SK-N-DZ (cell line): ENCODE data around the gene TMPRSS4.

Experiments used
- DNase-seq: peaks from one replicate; pipeline ENCODE4 v3.0.0-alpha.2; 2015; ENCODE audit warnings: low spot score

TMPRSS4 gene

DNA sequence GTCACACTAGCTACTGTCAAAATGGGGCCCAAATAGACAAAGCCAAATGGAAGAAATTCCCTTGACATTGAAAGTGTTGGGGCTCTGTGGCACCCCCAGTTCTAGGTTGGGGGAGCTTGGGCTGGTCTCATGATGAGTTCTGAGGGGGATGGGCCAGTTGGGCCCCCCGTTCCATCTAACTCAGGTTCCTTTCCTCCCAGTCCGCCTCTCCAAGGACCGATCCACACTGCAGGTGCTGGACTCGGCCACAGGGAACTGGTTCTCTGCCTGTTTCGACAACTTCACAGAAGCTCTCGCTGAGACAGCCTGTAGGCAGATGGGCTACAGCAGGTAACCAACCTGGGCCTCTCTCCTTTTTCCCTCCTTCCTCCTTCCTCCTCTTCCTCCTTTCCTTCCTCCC lies 27.6 kb downstream of the TMPRSS4 start:
- no peak for DNase-seq

GRCh38 chr11:118105657-118106305 lies 28.9 kb downstream of the TMPRSS4 start:
- no peak for DNase-seq

- no peak for DNase-seq
Observed at GRCh38 chr11:118106789-118107335, 30.0 kb downstream of the TMPRSS4 start.

GRCh38 chr11:118108513-118108912 lies 31.6 kb downstream of the TMPRSS4 start:
- DNase-seq = no peak

GRCh38 chr11:118109231-118109630 lies 32.4 kb downstream of the TMPRSS4 start:
- DNase-seq = no peak

GRCh38 chr11:118111019-118111743 lies 34.3 kb downstream of the TMPRSS4 start:
- no peak for DNase-seq

- no peak for DNase-seq
Observed at GRCh38 chr11:118111744-118112035, 34.8 kb downstream of the TMPRSS4 start.

DNA sequence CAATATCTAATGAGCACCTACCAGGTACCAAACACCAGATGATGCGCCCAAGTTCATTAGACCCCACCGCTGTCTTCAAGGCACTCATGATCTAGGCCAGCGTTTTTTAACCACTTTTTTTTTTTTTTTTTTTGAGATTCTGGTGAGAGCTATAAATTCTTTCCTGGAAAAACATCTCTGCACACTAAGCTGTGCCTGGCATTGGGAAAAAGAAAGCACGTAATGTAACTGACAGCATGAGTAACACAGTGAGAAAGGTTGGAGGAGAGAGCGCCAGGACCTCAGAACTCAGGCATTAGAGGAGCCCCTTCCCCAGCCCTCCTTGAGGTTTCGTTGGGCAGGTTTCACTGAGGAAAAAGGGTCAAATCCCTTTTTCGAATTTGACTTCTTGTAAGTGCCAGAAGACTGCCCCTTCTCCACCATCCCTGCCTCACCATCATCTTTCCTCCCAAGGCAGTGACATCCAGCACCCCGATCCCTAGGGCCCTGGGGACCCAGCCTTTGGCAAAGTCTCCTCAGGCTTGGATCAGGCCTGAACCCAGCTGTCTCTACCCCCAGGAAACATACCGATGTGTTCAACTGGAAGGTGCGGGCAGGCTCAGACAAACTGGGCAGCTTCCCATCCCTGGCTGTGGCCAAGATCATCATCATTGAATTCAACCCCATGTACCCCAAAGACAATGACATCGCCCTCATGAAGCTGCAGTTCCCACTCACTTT lies 36.0 kb downstream of the TMPRSS4 start:
- no peak for DNase-seq

DNA sequence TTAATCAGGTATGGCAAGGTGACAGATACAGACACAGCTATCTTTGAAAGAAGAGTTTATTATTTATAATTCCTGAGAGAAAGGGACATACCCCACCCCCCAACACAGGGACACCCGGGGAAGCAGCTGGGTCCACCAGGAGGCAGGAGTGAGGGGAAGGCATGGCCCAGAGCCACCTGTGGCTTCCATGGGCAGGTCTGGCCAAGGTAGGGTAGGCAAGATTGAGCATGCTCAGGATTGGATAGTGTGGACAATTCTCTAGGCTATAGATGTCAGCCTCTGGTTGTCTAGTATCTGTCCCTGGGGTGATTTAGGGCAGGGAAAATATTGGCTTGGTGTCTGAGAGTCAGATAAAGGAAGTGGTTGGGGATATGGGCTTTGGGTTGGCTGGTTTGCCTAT lies 37.4 kb downstream of the TMPRSS4 start:
- no peak for DNase-seq

DNA sequence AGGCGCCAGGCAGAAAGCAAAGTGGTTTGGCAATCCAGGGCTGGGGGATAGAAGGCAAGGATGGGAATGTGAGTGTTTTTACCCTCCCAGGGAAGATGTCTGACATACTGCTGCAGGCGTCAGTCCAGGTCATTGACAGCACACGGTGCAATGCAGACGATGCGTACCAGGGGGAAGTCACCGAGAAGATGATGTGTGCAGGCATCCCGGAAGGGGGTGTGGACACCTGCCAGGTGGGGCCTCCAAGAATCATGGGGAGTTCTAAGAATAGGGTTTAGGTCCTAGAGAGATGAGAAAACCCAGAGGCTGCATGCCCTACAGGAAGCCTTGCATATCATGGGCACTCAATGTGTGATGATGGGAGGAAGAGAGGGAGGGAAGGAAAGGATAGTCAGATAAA lies 38.2 kb downstream of the TMPRSS4 start:
- DNase-seq = no peak

GRCh38 chr11:118117790-118118601 lies 41.1 kb downstream of the TMPRSS4 start:
- DNase-seq = no peak

DNA sequence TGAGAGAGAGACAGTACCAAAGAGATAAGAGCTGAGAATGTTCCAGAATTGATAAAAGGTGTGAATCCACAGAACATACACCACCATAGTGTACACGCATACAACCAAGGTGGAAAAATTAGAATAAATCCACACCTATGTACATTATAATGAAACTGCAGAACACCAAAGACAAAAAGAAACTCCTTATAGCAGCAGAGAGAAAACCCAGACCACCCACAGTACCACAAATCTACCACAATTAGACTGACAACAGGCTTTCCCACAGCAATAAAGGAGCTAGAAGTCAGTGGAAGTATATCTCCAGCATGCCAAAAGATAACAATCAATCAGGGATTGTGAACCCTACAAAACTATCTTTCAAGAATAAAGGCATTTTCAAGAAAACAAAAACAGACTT lies 43.9 kb downstream of the TMPRSS4 start:
- DNase-seq = no peak

GRCh38 chr11:118124929-118125535 lies 48.2 kb downstream of the TMPRSS4 start:
- no peak for DNase-seq

DNA sequence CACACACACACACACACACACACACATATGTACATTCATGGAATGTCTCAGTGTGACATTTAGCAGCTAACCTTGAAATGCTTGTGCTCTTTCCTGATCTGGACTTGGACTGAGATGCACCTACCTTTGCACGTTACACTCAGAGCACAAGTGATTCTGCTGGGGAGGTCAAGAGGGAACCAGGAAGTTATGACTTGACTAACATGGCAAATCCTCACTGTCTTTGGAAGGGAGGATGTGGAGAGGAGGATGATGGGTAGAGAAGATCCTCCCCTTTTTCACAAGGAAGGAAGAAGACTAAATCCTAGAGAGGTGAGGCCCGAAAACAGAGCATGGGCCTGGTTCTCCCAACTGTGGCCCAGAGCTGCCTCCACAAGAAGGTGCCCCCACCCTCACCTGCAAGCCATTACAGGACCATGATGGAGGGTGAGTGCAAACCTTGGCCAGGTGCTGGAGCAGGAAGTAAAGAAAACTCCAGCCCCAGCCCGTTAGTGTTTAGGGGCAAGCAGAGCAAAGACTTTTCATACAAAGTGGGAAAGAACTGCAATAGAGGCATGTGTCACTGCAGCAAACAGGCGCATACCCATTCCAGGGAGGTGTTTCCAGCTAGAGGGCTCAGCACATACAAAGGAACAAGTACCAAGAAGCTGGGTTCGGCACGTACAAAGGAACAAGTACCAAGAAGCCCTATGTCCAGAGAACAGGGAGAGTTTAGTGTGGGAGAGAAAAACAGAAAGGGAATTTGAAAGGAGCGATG lies 49.4 kb downstream of the TMPRSS4 start:
- no peak for DNase-seq

DNA sequence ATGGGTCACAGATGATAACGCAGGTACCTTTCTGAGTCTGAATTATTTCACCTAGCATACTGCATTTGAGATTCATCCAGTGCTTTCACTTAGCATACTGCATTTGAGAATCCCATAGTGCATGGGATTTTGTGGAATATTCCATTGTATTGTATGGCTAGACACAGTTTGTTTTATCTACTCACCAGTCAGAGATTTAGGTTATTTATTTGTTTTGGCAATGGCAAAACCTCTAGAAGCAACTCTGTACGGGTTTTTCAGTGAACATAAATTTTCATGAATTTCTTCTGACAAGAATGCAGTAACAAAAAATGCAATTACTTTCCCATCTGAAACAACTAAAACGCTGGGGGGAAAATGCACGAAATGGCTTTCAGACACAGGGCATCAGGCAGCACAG lies 51.4 kb downstream of the TMPRSS4 start:
- no peak for DNase-seq

DNA sequence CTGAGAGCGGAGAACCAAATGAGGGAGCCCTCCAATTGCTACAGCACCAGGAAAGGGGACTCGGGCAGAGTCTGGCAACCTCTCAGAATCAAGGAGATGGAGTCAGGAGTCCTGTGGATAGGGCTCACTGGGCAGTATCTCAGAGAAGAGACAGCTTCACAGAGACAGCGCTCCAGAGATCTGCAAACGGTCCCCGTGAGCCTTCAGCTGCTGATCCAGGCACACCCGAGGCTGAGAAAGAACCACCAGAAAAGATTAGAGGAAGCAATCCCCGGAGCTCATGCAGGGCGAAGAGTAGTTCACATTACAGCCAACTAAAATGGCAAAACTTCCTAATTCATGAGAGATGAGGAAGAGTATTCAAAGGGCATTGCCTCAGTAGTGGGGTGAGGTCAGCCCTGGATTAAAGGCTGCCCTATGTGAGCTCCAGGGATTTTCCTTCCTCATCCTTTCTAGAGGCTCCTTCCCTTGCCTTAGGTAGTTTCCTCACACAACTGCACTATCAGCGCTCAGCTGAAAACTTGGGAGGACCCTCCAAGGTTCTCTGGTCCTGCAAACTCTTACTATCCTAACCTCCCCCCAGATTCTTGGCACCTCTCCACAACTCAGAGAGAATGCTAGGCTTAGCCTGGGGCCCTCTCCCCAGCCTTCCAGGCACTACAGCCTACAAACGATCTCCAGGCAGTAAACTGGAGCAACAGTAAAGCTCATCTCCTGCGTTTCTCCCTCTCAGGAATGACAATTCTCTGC lies 52.0 kb downstream of the TMPRSS4 start:
- no peak for DNase-seq

DNA sequence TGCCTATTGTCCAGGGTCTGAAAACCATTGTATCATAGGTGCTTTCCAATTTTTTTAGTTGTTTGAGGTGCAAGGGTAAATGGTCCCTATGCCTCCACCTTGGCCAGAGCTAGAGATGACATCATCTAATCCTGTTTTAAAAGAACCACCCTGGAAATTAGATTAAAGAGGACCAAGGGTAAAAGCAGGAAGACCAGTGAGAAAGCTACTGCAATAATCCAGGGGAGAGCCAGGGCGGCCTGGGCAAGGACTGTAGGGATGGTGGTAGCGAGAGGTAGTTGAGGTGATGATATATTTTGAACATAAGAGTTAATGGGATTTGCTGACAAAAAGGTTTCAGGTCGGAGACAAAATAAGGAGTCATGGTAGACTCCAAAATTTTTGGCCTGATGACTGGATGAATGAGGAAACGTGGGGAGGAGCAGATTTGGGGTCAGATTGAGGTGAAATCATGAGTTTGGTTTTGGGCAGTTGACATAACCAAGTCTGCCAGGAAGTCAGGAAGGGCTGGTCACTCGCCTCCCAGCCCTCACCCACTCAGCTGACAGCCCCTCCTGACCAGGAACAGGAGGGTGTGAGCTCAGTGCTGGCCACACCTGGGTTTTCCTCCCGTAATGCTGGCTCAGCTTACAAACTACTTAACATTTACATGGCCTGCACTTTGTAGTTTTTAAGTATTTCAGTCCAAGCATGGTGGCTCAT lies 52.7 kb downstream of the TMPRSS4 start:
- no peak for DNase-seq

DNA sequence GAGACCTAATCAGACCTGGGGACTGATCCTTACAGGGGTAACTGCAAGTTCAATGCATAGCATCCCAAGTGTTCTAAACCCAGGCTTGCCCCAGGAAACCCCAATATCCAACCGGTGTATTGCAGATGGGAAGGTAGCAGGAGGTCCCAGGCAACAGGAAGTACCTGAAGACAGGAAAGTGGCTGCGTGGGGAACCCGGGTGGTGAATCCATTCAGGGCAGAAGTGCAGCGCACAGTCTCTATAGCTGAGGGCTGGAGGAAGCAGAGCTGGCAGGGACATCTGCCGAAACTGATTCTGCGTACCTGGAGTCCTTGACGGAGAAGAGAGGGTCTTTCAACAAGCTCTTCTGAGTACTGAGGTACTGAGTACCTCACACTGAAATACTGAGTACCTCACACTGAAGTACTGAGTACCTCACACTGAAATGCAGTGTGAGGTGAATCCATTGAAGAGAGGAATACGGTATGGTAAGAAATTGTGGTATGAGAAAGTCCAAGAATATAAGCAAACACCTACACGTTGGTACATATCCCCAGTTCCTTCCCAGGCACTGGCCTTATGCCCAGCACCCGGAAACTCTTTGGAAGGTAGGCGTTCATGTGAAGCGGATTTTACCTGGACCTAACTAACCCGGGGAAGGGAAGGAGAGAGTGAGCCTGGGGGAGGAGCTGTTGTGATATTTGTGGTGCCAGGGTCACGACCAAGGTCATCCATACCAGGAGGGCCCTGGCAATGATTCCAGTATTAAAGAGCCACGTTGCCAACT lies 55.7 kb downstream of the TMPRSS4 start:
- no peak for DNase-seq

GRCh38 chr11:118133816-118134215 lies 56.9 kb downstream of the TMPRSS4 start:
- DNase-seq = no peak
